Measurements from ENCODE around the gene ELAC1. TPM values are rescaled to one million over a fixed set of nuclear protein-coding genes. Genes with fewer than 3 reads are reported as not detected.
A peak's percentile ranks its signal among the peaks of the same experiment; 100 is the strongest.
"Not testable (repeated sequence)": the region's sequence is repeated elsewhere in the genome, so short reads cannot be mapped to it uniquely, and the experiment has no call there.

ELAC1 gene
- total and polyA plus RNA-seq, 2 experiments from 2014 or later = 6.2 to 13.1 TPM

- no peak overlapping the region for H2AFZ ChIP-seq
- H3K27me3 ChIP-seq (replicated peaks; ENCODE audit: insufficient read depth) = no peaks in the 10 kb centered on the region
- H3K27ac ChIP-seq = no peak overlapping the region
- H3K4me2 ChIP-seq (ENCODE audit: unreplicated experiment) = no peak overlapping the region
- no peaks in the 10 kb centered on the region for H3K4me1 ChIP-seq (ENCODE audit: insufficient read depth)
- no peak for TF ChIP-seq EZH2phosphoT487 (IDR thresholded peaks at IDR 0.05; ENCODE audit: insufficient read depth, low read depth)
- no peak for TF ChIP-seq EZH2 (IDR thresholded peaks at IDR 0.05; ENCODE audit: insufficient read depth, poor library complexity, severe bottlenecking)
- in situ Hi-C loops (cut with MboI) = no loop called here
- H3K36me3 ChIP-seq (ENCODE audit: low read depth) = no peaks in the 10 kb centered on the region
- no peaks in the 10 kb centered on the region for H3F3A ChIP-seq (ENCODE audit: insufficient read depth)
- no peaks in the 10 kb centered on the region for H3K9me2 ChIP-seq (ENCODE audit: insufficient read depth)
- no peak overlapping the region for H3K9ac ChIP-seq
- H4K20me1 ChIP-seq (ENCODE audit: insufficient read depth) = no peaks in the 10 kb centered on the region
- DNase-seq = no peak
- H3K79me2 ChIP-seq (ENCODE audit: insufficient read depth) = no peaks in the 10 kb centered on the region
- no peak overlapping the region for H3K4me3 ChIP-seq
- H3K9me3 ChIP-seq (ENCODE audit: low read depth) = no peaks in the 10 kb centered on the region
- WGBS, 2 experiments (ENCODE audit: low coverage in 1 of 2, low lambda C conversion rate in 2 of 2, missing lambda C conversion rate in 2 of 2) = 95 to 100% methylated on average over 1 of the region's 1 CpG
Observed at GRCh38 chr18:50937183-50937582, 30.7 kb upstream of the ELAC1 start.

GRCh38 chr18:50938912-50939311 lies 28.9 kb upstream of the ELAC1 start:
- no peak for DNase-seq
- TF ChIP-seq EZH2 (IDR thresholded peaks at IDR 0.05; ENCODE audit: insufficient read depth, poor library complexity, severe bottlenecking) = no peak
- no peak for TF ChIP-seq EZH2phosphoT487 (IDR thresholded peaks at IDR 0.05; ENCODE audit: insufficient read depth, low read depth)
- Histone ChIP-seq H4K20me1 (ENCODE audit: insufficient read depth) (no peaks in the 10 kb centered on the region), H3K9me2 (ENCODE audit: insufficient read depth) (no peaks in the 10 kb centered on the region), H3K9ac (no peak overlapping the region), H2AFZ (no peak overlapping the region), H3K4me3 (no peak overlapping the region), H3K79me2 (ENCODE audit: insufficient read depth) (no peaks in the 10 kb centered on the region), H3K27me3 (replicated peaks; ENCODE audit: insufficient read depth) (no peaks in the 10 kb centered on the region), H3K27ac (no peak overlapping the region), H3K36me3 (ENCODE audit: low read depth) (no peaks in the 10 kb centered on the region), H3K9me3 (ENCODE audit: low read depth) (no peaks in the 10 kb centered on the region), H3K4me2 (ENCODE audit: unreplicated experiment) (no peak overlapping the region), H3F3A (ENCODE audit: insufficient read depth) (no peaks in the 10 kb centered on the region), H3K4me1 (ENCODE audit: insufficient read depth) (no peaks in the 10 kb centered on the region)
- WGBS, 2 experiments (ENCODE audit: low coverage in 1 of 2, low lambda C conversion rate in 2 of 2, missing lambda C conversion rate in 2 of 2) = 100% methylated on average over 2 of the region's 2 CpGs
- in situ Hi-C loops (cut with MboI) = no loop called here

- Histone ChIP-seq H3K9me3 (ENCODE audit: low read depth) (no peaks in the 10 kb centered on the region), H3K4me2 (ENCODE audit: unreplicated experiment) (no peak overlapping the region), H3K36me3 (ENCODE audit: low read depth) (no peaks in the 10 kb centered on the region), H3K9ac (no peak overlapping the region), H3K4me3 (no peak overlapping the region), H2AFZ (no peak overlapping the region), H3F3A (ENCODE audit: insufficient read depth) (0 out of 2 replicates have a peak, but pooled peaks cover 7% of the 10 kb centered on the region), H3K27me3 (replicated peaks; ENCODE audit: insufficient read depth) (no peaks in the 10 kb centered on the region), H3K27ac (no peak overlapping the region), H4K20me1 (ENCODE audit: insufficient read depth) (no peaks in the 10 kb centered on the region), H3K4me1 (ENCODE audit: insufficient read depth) (peaks cover 7% of the 10 kb centered on the region), H3K9me2 (ENCODE audit: insufficient read depth) (no peaks in the 10 kb centered on the region), H3K79me2 (ENCODE audit: insufficient read depth) (no peaks in the 10 kb centered on the region)
- DNase-seq = peak; percentile 47
- 85 to 87% methylated on average over 4 of the region's 4 CpGs for WGBS, 2 experiments (ENCODE audit: low coverage in 1 of 2, low lambda C conversion rate in 2 of 2, missing lambda C conversion rate in 2 of 2)
- TF ChIP-seq EZH2phosphoT487 (IDR thresholded peaks at IDR 0.05; ENCODE audit: insufficient read depth, low read depth) (no peak), EZH2 (IDR thresholded peaks at IDR 0.05; ENCODE audit: insufficient read depth, poor library complexity, severe bottlenecking) (no peak)
- in situ Hi-C loops (cut with MboI) = no loop called here
Observed at GRCh38 chr18:50944245-50944932, 23.5 kb upstream of the ELAC1 start.

GRCh38 chr18:50945918-50946317 lies 21.9 kb upstream of the ELAC1 start:
- H3K4me1 ChIP-seq (ENCODE audit: insufficient read depth); H3K9me2 ChIP-seq (ENCODE audit: insufficient read depth); DNase-seq; in situ Hi-C loops (cut with MboI); H3K9ac ChIP-seq; H3K4me3 ChIP-seq; H3F3A ChIP-seq (ENCODE audit: insufficient read depth); H3K27me3 ChIP-seq (replicated peaks; ENCODE audit: insufficient read depth); H4K20me1 ChIP-seq (ENCODE audit: insufficient read depth); H3K4me2 ChIP-seq (ENCODE audit: unreplicated experiment); H2AFZ ChIP-seq; H3K9me3 ChIP-seq (ENCODE audit: low read depth); H3K36me3 ChIP-seq (ENCODE audit: low read depth); H3K27ac ChIP-seq; H3K79me2 ChIP-seq (ENCODE audit: insufficient read depth): not testable (repeated sequence)
- WGBS, 2 experiments (ENCODE audit: low coverage in 1 of 2, low lambda C conversion rate in 2 of 2, missing lambda C conversion rate in 2 of 2) = 95 to 100% methylated on average over 2 of the region's 2 CpGs

- DNase-seq = peak; percentile 61
- Histone ChIP-seq H3K4me1 (ENCODE audit: insufficient read depth) (peaks cover 7% of the 10 kb centered on the region), H3K79me2 (ENCODE audit: insufficient read depth) (no peaks in the 10 kb centered on the region), H3F3A (ENCODE audit: insufficient read depth) (0 out of 2 replicates have a peak, but pooled peaks cover 7% of the 10 kb centered on the region), H3K4me2 (ENCODE audit: unreplicated experiment) (no peak overlapping the region), H3K27me3 (replicated peaks; ENCODE audit: insufficient read depth) (no peaks in the 10 kb centered on the region), H4K20me1 (ENCODE audit: insufficient read depth) (no peaks in the 10 kb centered on the region), H3K9ac (no peak overlapping the region), H3K36me3 (ENCODE audit: low read depth) (no peaks in the 10 kb centered on the region), H3K9me2 (ENCODE audit: insufficient read depth) (no peaks in the 10 kb centered on the region), H2AFZ (no peak overlapping the region), H3K27ac (no peak overlapping the region), H3K9me3 (ENCODE audit: low read depth) (no peaks in the 10 kb centered on the region), H3K4me3 (no peak overlapping the region)
- in situ Hi-C loops (cut with MboI) = no loop called here
- 8 to 21% methylated on average over 1 of the region's 1 CpG for WGBS, 2 experiments (ENCODE audit: low coverage in 1 of 2, low lambda C conversion rate in 2 of 2, missing lambda C conversion rate in 2 of 2)
- TF ChIP-seq EZH2phosphoT487 (IDR thresholded peaks at IDR 0.05; ENCODE audit: insufficient read depth, low read depth) = no peak
- no peak for TF ChIP-seq EZH2 (IDR thresholded peaks at IDR 0.05; ENCODE audit: insufficient read depth, poor library complexity, severe bottlenecking)
Observed at GRCh38 chr18:50947899-50948298, 19.9 kb upstream of the ELAC1 start.
